Body of pancreas (tissue), 4 donors: ENCODE data around the gene NAP1L5.

Source experiments
- POLR2A ChIP-seq, 3 donors: fragments of 450-650 bp; IDR thresholded peaks; one replicate each; pipeline ENCODE4 v1.6.1; 2016; ENCODE audit warnings: antibody characterized with exemption in 3 of 3, mild to moderate bottlenecking in 2 of 3
- TF ChIP-seq, protein P1 (sequence below), 7 experiments: fragments of 450-650 bp in 4 of 7; fragments of 200-600 bp in 3 of 7; sonication (generic) in 3 of 7; IDR thresholded peaks; one replicate each; pipeline ENCODE4 v1.5.1; 2016 to 2019; ENCODE audit warnings: antibody characterized with exemption in 7 of 7

DNA sequence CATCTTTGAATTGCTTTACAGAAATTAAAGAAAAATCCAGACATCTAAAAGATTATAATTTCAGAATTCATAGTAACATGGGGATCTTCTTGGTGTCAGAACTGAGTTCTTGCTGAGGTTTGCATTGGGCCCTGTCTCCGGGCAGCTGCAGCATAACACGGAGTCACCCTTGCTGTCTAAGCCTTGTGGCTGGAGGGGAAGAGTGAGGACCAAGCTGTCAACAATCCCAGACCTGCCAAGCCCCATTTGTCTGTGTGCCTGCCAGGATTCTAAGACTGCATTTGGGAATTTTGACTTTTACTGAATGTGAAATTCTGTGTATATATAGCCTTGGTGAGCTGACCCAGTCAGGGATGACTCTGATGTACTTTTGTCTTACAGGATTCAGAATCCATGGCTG, 25.2 kb upstream of the NAP1L5 start:
- TF ChIP-seq, protein P1, sequence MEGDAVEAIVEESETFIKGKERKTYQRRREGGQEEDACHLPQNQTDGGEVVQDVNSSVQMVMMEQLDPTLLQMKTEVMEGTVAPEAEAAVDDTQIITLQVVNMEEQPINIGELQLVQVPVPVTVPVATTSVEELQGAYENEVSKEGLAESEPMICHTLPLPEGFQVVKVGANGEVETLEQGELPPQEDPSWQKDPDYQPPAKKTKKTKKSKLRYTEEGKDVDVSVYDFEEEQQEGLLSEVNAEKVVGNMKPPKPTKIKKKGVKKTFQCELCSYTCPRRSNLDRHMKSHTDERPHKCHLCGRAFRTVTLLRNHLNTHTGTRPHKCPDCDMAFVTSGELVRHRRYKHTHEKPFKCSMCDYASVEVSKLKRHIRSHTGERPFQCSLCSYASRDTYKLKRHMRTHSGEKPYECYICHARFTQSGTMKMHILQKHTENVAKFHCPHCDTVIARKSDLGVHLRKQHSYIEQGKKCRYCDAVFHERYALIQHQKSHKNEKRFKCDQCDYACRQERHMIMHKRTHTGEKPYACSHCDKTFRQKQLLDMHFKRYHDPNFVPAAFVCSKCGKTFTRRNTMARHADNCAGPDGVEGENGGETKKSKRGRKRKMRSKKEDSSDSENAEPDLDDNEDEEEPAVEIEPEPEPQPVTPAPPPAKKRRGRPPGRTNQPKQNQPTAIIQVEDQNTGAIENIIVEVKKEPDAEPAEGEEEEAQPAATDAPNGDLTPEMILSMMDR (IDR thresholded peaks at IDR 0.05): no peak
- no peak for TF ChIP-seq POLR2A (IDR thresholded peaks at IDR 0.05)
